Measurements from ENCODE around the gene NPAS1.
"Not testable (repeated sequence)": the region's sequence is repeated elsewhere in the genome, so short reads cannot be mapped to it uniquely, and the experiment has no call there.

NPAS1 gene

DNA sequence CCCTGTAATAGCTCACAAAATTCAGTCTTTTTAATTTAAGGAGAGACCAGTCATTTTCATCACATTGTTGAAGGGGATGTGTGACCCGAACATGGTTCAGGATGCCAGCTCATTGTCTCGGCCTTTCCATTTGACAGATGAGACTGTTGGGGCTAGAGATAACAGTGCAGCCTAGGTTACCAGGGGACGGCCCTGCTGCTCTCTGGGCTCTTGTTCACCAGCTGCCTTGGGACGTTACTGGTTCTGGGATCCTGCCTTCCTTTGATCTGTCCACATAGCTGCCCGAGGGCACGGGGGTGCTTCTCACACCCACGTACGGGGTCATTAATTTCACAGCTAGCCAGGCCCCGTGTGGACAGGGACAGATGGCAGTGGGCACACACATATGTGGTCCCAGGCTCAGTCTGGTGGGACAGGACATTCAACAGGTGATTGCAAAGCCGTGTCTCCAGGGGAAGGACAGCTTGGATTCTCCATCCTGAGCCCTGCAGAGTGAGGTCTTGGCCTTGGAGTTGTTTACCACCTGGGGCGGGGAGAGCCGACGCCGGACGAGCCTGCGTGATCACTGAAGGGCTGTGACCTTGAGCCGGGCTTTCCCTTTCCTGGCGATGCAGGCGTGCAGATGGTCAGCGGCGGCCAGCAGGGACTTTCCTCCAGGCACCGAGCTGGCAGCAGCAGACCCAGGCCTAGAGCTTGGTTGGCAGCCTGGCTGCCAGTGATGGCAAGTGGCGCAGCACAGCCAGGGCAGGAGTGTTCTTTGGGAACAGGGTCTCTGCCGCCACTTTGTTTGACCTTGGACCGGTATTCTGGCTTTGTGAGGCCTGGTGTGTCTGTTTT is 26.7 kb upstream of the NPAS1 start:
- no peak for DNase-seq (ENCODE audit: low read depth)

DNA sequence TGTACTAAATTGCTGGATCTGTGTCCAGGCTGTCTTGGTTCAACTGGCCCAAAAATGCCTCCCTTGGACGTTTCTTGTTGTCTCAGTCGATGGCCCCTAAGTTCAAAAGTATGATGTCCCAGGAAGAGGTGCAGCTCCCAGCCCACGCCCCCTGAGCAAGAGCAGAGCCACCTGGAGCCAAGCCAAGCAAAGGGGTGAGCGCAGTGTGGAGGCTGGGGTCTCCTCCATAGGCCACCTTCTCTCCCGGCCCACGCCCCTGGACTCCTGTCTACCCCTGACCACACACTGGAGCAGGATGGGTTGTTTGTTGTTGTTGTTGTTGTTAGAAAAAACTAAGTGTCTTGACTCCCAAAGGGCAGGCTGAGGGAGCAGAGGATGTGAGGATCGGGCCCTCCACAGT is 26.0 kb upstream of the NPAS1 start:
- DNase-seq (ENCODE audit: low read depth) = no peak

- DNase-seq (ENCODE audit: low read depth) = no peak
Measured at GRCh38 chr19:46994141-46994686, 25.4 kb upstream of the NPAS1 start.

DNA sequence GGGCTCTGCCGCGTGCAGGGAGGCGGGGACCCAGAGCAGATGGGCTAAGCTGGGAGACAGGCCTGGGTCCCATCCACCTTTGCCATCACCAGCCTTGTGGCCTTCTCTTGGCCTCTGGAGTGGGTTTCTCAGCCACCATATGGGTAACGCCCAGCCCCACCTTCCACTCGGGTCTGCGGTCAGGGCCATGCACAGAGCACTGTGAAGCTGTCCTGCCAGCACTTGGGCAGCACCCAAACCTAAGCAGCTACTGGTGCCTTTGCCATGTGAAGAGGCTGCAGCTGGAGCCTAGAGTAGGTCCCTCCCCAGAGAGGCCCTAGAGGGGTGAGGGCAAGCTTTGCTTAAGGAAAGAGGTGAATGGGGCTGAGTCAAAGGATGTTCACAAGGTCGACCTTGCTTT is 24.1 kb upstream of the NPAS1 start:
- DNase-seq (ENCODE audit: low read depth) = no peak

- no peak for DNase-seq (ENCODE audit: low read depth)
Measured at GRCh38 chr19:46998445-46999125, 21.1 kb upstream of the NPAS1 start.

DNA sequence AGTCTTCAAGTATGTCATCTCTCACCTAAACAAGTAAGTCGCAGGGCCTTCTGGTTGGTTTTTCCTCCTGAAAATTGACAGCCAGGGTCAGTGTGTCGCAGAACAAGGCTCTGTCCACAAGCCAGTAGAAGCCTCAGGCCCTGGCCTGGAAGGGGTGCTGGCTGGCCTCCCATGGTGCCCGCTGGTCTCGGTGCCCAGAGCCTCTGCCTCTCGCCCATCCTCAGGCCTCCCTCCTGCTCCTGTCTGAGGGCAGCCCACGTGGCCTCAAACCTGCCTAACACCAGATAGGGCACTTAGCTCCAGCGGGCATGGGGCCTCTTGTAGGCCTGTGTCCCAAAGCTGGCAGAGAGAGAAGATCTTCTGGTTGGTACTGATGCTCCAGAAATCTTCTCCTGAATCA is 20.3 kb upstream of the NPAS1 start:
- DNase-seq (ENCODE audit: low read depth) = no peak

DNA sequence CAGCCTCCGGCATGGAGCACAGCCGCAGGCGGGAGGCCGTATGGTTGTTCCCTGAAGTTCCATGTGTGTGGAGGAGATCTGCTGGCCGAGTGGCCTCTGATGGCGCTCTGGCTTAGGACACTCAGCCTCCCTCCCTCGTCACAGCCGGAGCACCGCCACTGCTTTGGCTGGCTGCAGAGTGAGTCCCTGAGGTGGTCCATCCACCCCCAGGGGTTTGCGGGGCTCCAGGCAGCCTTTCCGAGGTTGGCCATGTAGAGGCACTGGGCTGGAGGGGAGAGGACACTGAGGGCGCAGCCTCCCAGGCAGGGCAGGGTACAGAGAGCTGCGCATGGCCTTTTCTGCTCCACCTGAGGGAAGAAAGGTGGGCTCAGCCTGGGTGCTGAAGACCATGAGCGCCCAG is 19.8 kb upstream of the NPAS1 start:
- DNase-seq (ENCODE audit: low read depth) = no peak

GRCh38 chr19:47000373-47000772 is 19.3 kb upstream of the NPAS1 start:
- no peak for DNase-seq (ENCODE audit: low read depth)

DNA sequence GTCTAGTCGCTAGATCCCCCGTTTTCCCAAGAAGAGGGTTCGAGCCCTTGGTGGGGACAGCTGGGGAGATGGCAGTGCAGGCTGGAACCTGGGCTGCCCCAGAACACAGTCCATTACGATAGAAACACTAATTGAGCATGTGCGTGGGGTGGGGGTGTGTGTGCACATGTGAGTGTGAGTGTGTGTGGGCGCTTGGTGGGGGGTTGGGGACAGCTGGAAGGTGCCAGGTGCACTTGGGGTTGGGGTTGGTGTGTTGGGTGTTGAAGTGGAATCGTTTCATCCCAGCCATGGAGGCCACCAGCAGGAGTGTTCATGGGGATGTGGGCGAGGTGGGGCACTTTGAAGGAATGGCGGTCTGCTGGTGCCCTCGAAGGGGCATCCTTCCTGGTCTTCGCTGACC is 18.1 kb upstream of the NPAS1 start:
- no peak for DNase-seq (ENCODE audit: low read depth)

DNA sequence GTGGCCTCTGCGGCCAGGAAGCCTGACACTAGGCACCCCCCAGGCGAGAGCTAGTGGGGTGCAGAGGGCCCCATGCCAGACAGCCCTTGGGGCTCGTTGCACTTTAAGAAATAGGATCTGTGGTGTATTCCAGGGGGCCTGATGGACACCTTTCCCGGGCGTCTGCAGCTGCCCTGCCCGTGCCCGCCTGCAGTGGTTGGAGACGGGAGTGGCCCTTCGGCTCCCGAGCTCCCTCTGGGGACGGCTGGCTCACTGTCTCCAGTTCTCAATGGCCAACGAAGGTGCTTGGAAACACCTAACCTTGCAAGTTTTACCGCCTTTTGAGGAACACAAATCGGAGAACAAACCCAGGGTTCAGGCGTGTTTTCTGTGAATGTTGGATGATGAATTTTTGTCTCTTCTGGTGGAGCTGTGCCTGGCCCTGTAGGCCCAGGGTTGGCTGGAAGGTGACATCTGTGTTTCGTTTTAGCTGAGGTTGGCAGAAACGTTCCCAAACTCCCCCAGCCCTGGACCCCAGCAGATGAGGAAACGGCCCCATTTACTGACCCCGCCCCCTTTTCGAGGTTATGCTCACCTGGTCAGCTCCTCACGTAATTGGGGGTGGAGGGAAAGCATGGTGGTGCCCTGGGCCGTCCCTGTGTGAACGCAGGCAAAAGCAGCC is 17.4 kb upstream of the NPAS1 start:
- DNase-seq (ENCODE audit: low read depth) = no peak

DNA sequence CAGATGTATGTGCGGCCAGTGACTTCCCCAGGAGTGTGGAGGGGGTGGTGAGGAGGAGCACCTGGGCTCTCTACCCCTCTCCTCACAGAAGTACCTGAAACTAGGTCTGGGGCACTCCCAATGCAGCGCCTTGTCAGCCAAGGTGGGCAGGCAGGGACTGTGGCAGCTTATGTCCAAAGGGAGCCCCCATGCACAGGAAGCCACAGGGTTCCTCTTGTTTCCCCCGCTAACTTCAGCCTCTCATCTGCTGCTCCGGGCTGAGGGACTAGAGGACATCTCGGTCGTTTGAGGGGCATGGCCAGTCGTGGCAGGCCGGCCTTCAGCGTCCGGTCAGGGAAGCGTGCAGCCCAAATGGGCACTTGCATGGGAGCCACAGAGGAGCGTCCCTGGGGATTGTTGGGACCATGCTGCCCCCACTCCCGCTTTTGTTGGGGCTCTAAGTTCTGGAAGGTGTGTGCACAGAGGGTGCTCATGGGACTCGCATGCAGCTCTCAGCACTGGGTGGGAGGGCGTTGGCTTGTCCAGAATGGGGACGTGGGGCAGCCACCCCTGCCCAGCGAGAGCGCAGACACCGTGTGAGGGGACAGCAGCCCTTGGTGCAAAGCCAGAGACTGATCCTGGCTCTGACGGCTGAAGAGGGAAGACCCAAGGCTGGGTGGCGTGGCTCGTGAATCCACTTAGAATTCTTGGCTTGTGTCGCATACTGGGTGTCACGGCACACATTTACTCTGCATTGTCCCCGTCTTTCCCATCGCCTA is 16.6 kb upstream of the NPAS1 start:
- DNase-seq (ENCODE audit: low read depth) = no peak

DNA sequence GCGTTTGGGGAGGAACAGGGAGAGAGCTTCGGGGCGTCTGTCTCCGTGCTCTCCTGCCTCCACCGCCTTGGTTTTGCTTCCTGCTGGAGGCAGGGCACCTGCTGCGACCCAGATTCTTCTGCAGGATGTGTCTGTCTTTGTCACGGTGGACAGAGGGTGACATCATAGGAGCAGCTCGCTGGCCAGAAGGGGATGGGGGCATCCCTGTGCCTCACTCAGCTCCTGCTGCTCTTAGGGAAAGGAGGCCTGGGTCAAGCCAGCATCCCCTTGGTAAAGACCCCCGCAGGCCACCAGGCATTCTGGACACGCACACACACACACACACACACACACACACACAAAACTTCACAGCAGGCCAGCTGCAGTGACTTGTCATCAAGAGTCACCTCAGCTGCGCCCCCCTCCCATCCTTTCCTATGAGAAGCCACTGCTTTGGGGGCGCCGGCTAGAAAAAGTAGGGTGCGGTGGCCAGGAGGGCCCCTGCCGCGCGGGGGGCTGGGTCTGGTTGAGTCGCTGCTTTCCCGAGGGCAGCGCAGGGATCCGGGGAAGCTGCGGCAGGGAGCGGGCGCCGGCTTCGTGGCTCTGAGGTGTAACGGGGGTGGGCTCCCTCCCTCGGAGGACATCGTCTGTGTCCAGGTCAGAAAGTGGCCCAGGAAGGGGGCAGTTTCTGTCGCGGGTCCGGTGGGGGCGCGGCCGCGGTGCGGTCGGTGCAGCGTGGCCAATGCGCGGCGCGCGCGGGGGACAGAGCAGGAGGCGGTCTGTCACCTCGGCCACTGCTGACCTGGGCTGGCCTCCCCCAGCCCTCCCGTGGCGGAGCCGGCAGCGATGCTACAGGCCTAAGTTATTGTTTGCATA is 15.8 kb upstream of the NPAS1 start:
- DNase-seq (ENCODE audit: low read depth) = no peak

- no peak for DNase-seq (ENCODE audit: low read depth)
Measured at GRCh38 chr19:47005164-47005641, 14.4 kb upstream of the NPAS1 start.

GRCh38 chr19:47005873-47006272 is 13.8 kb upstream of the NPAS1 start:
- no peak for DNase-seq (ENCODE audit: low read depth)

DNA sequence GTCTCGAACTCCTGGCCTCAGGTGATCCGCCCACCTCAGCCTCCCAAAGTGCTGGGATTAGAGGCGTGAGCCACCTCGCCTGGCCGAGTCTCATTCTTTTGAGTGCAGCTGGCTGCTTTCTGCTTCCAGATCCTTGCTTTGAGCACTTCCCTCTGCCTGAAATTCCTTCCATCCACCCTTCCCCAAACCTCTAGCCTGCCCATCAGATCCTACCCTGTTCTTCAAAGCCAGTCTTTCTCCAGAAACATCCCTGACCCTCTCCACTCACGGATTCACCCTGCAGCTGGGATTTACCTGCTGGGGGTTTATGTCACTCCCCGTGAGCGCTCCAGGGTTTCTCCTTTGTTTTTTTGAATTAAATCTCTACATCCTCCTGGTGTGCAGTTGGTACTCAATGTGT is 13.1 kb upstream of the NPAS1 start:
- DNase-seq (ENCODE audit: low read depth) = no peak

- DNase-seq (ENCODE audit: low read depth) = not testable (repeated sequence)
Measured at GRCh38 chr19:47010549-47010948, 9.1 kb upstream of the NPAS1 start.

DNA sequence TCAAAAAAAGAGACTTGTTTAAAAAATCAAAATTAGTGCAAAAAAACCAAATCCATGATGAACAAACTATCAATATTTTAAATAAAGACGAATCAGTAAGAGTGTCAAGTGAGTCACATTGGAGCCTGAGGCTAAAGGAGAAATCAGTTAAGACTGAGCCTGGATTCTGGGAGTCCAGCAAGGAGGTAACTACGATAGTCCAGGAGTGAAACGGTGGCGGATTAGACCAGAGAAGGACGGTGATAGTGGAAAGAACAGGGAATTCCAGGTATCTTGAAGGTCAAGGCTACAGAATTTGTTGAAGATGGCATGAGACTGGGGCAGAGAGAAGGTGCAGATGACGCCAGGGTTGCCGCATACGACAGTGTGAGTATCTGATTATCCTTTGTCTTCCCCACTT is 7.0 kb upstream of the NPAS1 start:
- DNase-seq (ENCODE audit: low read depth) = peak; percentile 46

- DNase-seq (ENCODE audit: low read depth) = peak; percentile 75
Measured at GRCh38 chr19:47013041-47013517, 6.6 kb upstream of the NPAS1 start.

- no peak for DNase-seq (ENCODE audit: low read depth)
Measured at GRCh38 chr19:47018923-47019322, 714 bp upstream of the NPAS1 start.

- DNase-seq (ENCODE audit: low read depth) = peak; percentile 34
Measured at GRCh38 chr19:47020132-47020805, 632 bp downstream of the NPAS1 start.

Measured in ELR (cell line).